Transverse colon (tissue), 4 donors: Measurements from ENCODE around the gene ARIH2. TPM values are rescaled to one million over a fixed set of nuclear protein-coding genes. Genes with fewer than 3 reads are reported as not detected.

Source experiments
- DNase-seq: peaks from one replicate; pipeline ENCODE4 v3.0.0-alpha.2; 2019
- H3K27ac ChIP-seq, 4 donors: fragments of 200-600 bp; sonication (generic); 2 replicates each; pipeline ENCODE4 v1.5.1; 2016 to 2018; ENCODE audit warnings: inconsistent platforms in 4 of 4
- H3K27me3 ChIP-seq: fragments of 200-600 bp; sonication (generic); 2 replicates; pipeline ENCODE4 v1.5.1; 2017; ENCODE audit warnings: inconsistent platforms
- H3K36me3 ChIP-seq, 4 donors: fragments of 200-600 bp; sonication (generic); 2 replicates each; pipeline ENCODE4 v1.5.1; 2017 to 2019; ENCODE audit warnings: inconsistent platforms in 4 of 4
- H3K4me1 ChIP-seq, 4 donors: fragments of 200-600 bp; sonication (generic); 2 replicates each; pipeline ENCODE4 v1.5.1; 2017 to 2020; ENCODE audit warnings: inconsistent platforms in 4 of 4
- H3K4me3 ChIP-seq, 4 donors: fragments of 200-600 bp; sonication (generic); 1 replicate in 1 of 4; 2 replicates in 3 of 4; pipeline versions ENCODE4 v1.5.1 to v1.6.1; 2017 to 2019; ENCODE audit warnings: inconsistent platforms in 4 of 4
- H3K9me3 ChIP-seq, 2 donors: fragments of 200-600 bp; sonication (generic); 2 replicates each; pipeline ENCODE4 v1.5.1; 2017 to 2019; ENCODE audit warnings: inconsistent platforms in 2 of 2
- CTCF ChIP-seq, 5 experiments: fragments of 200-600 bp in 3 of 5; fragments of 450-650 bp in 2 of 5; sonication (generic) in 3 of 5; IDR thresholded peaks; 1 replicate in 2 of 5; 2 replicates in 3 of 5; pipeline ENCODE4 v1.5.1; 2016 to 2017; ENCODE audit warnings: antibody characterized with exemption in 5 of 5, inconsistent platforms in 3 of 5, mild to moderate bottlenecking in 2 of 5, moderate library complexity in 1 of 5
- EP300 ChIP-seq: sonication (generic); formaldehyde crosslinking; IDR thresholded peaks from one replicate; pipeline ENCODE4 v1.6.1; 2017; ENCODE audit warnings: antibody characterized with exemption, low read depth
- POLR2A ChIP-seq: fragments of 450-650 bp; IDR thresholded peaks from one replicate; pipeline ENCODE4 v1.6.1; 2016; ENCODE audit warnings: antibody characterized with exemption, mild to moderate bottlenecking, moderate library complexity
- POLR2AphosphoS5 ChIP-seq, 3 donors: sonication (generic); formaldehyde crosslinking; IDR thresholded peaks; one replicate each; pipeline ENCODE4 v1.6.1; 2016; ENCODE audit warnings: antibody characterized with exemption in 3 of 3
- WGBS, 2 donors: methylation state at CpG; one replicate each; pipeline ENCODE4 v1.1.5; 2018; ENCODE audit warnings: low coverage in 1 of 2; 5-methylcytosine and 5-hydroxymethylcytosine counted together
- in situ Hi-C, 4 donors: fragments of 200-750 bp; cut with MboI; loops; one replicate each; pipeline versions ENCODE4 v1.15.0 to v1.15.1; 2017; ENCODE audit warnings: low sequenced_read_pairs in 3 of 4, low pct_ligation_motif_present in 1 of 4, low pct_unique_long_range_greater_than_20kb in 1 of 4
- intact Hi-C: fragments of 100-400 bp; cut with DNase I; formaldehyde crosslinking; loops from one replicate; pipeline ENCODE4 v1.15.1; 2023; ENCODE audit warnings: low total_unique reads
- total RNA-seq, 4 donors: library from RNA; depleted of rRNA; stranded (reverse); fragments of >200 nt; gene quantifications; one replicate each; pipeline ENCODE4 v1.1.0, GENCODE V29; 2016

ARIH2 gene
- total RNA-seq, 4 donors from 2014 or later: 82.6 to 269 (median 115) TPM

GRCh38 chr3:48950051-48950450 is 31.4 kb downstream of the ARIH2 start:
- Histone ChIP-seq H3K27ac (no peak overlapping the region), H3K36me3 (peaks cover 0 to 8% (median under 1%) of the 10 kb centered on the region in 4 donors), H3K27me3 (no peaks in the 10 kb centered on the region), H3K4me1 (no peaks in the 10 kb centered on the region), H3K9me3 (no peaks in the 10 kb centered on the region), H3K4me3 (no peak overlapping the region)
- TF ChIP-seq POLR2AphosphoS5 (IDR thresholded peaks at IDR 0.05): no peak
- no peak for TF ChIP-seq EP300
- TF ChIP-seq CTCF (IDR thresholded peaks at IDR 0.05): no peak
- no peak for TF ChIP-seq POLR2A
- no peak for DNase-seq
- WGBS, 2 donors: 91 to 100% methylated on average over 1 of the region's 1 CpG
- in situ Hi-C loops: no loop called here
- intact Hi-C loops: no loop called here

GRCh38 chr3:48951764-48952163 is 33.1 kb downstream of the ARIH2 start:
- TF ChIP-seq POLR2AphosphoS5 (IDR thresholded peaks at IDR 0.05) (no peak), EP300 (no peak), CTCF (IDR thresholded peaks at IDR 0.05) (no peak), POLR2A (no peak)
- WGBS, 2 donors: 69 to 89% methylated on average over 4 of the region's 4 CpGs
- Histone ChIP-seq H3K4me3 (no peak overlapping the region), H3K4me1 (no peaks in the 10 kb centered on the region), H3K27me3 (no peaks in the 10 kb centered on the region), H3K27ac (no peak overlapping the region), H3K9me3 (no peaks in the 10 kb centered on the region), H3K36me3 (peaks cover 0 to 8% (median 0%) of the 10 kb centered on the region in 4 donors)
- intact Hi-C loops: no loop called here
- DNase-seq: no peak
- in situ Hi-C loops: no loop called here

- TF ChIP-seq POLR2A: no peak
- no peak for TF ChIP-seq POLR2AphosphoS5 (IDR thresholded peaks at IDR 0.05)
- TF ChIP-seq EP300: no peak
- TF ChIP-seq CTCF (IDR thresholded peaks at IDR 0.05): peak; percentile 23 to 61 (median 48)
- DNase-seq: peak; percentile 70
- Histone ChIP-seq H3K4me3 (no peak overlapping the region), H3K27ac (no peak overlapping the region), H3K27me3 (no peaks in the 10 kb centered on the region), H3K4me1 (no peaks in the 10 kb centered on the region), H3K9me3 (no peaks in the 10 kb centered on the region), H3K36me3 (peaks cover 0 to 8% (median 0%) of the 10 kb centered on the region in 4 donors)
- intact Hi-C loops: no loop called here
- 80 to 82% methylated on average over 6 to 8 of the region's 8 CpGs for WGBS, 2 donors
- in situ Hi-C loops: no loop called here
Measured at GRCh38 chr3:48952510-48953118, 34.0 kb downstream of the ARIH2 start.

GRCh38 chr3:48957006-48957705 is 38.5 kb downstream of the ARIH2 start:
- Histone ChIP-seq H3K27ac (no peak overlapping the region), H3K36me3 (peaks cover 0 to 14% (median 0%) of the 10 kb centered on the region in 4 donors), H3K4me1 (no peaks in the 10 kb centered on the region), H3K9me3 (no peaks in the 10 kb centered on the region), H3K4me3 (no peak overlapping the region), H3K27me3 (no peaks in the 10 kb centered on the region)
- no peak for TF ChIP-seq POLR2A
- no peak for TF ChIP-seq CTCF (IDR thresholded peaks at IDR 0.05)
- no peak for TF ChIP-seq EP300
- TF ChIP-seq POLR2AphosphoS5 (IDR thresholded peaks at IDR 0.05): no peak
- intact Hi-C loops (no loop called here), in situ Hi-C loops (no loop called here)
- no peak for DNase-seq
- 86 to 100% methylated on average over 2 of the region's 2 CpGs for WGBS, 2 donors
